GM19099 (cell line): Measurements from ENCODE around the gene EFCAB13.
A peak's percentile ranks its signal among the peaks of the same experiment; 100 is the strongest.

Source experiments
- POLR2A ChIP-seq: IDR thresholded peaks from 3 replicates; pipeline ENCODE4 v1.6.1; 2011; ENCODE audit warnings: low read depth; ENCODE audit not compliant: insufficient read length; ENCODE audit errors: extremely low read depth

Gene EFCAB13

DNA sequence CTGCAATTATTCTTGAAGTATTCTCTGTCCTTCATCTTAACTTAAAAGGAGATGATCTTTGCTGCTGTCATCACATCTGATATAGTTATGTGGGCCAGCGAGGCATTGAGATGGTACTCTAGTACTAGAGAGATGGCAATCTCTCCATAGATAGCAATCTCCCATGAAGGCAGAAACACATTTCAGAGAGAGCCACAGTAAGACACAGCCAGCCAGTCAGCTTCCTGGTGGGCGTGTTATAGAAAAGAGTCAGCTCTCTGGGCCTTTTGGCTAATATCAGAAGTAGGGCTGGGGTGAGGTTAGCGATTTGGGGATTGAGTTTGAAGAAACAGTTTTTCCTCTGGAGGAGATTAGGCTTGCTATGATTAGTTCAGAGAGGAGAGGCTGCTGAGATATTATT, 22.6 kb upstream of the EFCAB13 start:
- no peak for TF ChIP-seq POLR2A

DNA sequence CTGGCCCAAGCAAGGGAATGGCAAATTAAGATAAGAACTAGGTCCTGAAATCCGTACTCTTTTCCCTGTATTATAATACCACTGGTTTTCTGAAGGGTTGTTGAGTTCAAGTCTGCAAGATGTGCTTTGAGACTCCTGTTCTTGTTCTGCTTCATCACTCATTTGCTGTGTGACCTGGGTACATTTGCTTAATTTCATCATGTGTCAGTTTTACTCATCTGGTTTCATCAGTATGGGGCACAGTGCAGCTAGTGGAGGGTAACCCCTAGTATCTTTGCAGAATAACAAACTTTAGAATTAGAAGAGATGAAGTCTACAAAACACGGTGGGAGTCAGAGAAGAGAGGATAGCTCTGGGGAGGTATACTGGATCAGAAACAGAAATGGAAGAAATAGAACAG, 21.9 kb upstream of the EFCAB13 start:
- TF ChIP-seq POLR2A = no peak

DNA sequence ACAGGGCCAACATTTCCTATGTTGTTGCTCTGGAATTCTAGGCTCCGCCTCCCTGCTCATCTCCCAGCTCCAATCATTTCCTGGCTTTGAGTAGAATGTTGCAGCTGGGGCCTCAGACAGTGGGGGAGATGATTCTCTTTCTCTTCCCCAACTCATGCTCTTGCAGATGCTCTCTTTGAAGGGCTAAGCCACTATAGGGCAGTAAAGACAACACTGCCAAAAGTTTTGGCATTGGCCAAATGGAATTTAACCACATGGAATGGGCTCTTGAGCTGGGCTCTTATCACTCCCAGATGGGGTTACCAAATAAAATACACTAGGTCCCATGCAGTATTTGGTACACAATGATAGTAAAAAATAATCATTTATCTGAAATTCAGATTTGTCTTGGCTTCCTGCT, 19.6 kb upstream of the EFCAB13 start:
- no peak for TF ChIP-seq POLR2A

DNA sequence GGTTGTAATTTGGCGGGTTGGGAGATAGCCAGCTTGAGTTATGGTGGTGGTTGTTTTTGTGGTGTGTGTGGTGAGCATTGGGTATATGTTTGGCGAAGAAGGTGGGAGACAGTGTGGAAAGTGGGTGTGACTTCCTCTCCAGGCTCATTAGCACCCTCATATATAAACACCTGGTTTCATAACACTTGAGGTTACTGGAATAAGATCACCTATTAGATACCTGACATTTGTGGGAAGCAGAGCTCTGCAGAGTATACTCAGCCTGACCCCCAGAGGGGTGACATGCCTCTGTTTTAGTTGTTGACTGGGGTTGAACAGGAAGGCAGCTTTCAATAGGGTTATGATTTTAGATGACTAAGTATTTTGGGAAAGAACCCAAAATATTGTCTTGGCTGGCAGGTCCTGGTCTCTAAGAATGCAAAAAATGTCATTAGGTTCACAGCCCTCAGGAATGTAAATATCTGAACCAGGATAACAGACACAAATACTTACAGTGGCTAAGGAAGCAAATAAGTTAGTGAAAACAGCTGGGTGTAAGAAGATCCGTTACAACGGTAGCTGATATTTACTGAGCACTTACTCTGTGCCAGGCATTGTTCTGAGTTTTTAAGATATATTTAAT, 18.3 kb upstream of the EFCAB13 start:
- no peak for TF ChIP-seq POLR2A

DNA sequence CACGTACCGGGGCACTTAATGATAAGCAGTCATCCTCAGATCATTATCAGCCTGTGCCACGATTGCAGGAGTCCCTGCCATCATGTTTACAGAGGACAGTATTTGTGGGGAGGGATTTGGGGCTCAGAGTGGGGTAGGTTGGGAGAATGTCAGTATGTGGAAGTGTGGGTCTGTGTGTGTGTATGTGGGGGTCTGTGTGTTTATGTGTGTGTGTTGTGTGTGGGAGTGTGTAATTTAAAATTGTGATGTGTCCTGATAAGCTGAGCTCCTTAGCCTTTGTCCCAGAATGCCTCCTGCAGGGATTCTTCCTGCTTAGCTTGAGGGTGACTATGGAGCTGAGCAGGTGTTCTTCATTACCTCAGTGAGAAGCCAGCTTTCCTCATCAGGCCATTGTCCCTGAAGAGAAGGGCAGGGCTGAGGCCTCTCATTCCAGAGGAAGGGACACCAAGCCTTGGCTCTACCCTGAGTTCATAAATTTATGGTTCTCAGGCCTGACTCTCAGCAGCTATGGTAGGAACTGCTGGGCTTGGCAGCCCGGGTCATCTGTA, 13.5 kb upstream of the EFCAB13 start:
- no peak for TF ChIP-seq POLR2A

DNA sequence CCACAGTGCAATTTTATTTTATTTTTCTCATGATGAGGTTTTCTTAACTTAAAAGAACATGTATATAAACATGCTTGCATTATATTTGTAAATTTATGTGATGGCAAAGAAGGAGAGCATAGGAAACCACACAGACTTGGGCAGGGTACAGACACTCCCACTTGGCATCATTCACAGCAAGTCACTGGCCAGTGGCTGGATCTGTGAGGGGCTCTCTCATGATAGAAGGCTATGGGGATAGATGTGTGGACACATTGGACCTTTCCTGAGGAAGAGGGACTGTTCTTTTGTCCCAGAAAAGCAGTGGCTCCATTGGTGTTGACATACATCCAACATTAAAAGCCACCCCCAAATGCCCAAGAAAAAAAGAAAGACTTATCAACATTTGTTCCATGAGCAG, 12.3 kb upstream of the EFCAB13 start:
- no peak for TF ChIP-seq POLR2A

DNA sequence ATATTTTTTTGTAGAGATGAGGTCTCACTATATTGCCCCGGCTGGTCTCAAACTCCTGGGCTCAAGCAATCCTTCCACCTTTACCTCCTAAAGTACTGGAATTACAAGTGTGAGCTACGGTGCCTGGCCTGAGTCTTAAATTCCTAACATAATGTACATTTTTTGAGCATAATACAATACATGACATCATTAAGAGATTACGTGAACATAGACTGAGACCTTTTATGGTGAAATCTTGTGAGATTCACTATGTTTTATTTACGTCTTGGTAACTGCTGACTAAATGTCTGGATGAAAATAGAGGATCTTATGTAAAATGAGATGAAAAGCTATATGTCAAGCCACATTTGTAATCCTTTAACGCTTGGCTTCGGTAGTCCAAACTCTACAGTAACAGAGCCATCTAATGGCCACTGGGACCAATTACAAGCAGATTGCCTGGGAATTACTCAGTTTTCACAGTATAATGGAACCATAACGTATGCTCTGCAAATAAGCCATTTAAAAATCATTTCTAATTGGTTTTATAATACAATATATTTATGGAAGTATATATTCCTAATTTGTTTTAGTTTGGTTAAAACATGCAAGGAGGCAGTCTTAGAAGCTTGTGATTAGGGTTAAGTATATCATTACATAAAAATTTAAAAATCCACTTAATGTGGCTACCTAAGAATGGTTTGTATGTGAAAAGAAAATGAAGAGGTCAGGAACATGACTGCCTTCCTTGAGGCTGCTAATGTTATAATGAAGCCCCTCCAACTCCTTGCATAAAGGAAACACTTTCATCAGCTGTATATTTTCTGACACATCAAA, 8.1 kb upstream of the EFCAB13 start:
- TF ChIP-seq POLR2A = no peak

DNA sequence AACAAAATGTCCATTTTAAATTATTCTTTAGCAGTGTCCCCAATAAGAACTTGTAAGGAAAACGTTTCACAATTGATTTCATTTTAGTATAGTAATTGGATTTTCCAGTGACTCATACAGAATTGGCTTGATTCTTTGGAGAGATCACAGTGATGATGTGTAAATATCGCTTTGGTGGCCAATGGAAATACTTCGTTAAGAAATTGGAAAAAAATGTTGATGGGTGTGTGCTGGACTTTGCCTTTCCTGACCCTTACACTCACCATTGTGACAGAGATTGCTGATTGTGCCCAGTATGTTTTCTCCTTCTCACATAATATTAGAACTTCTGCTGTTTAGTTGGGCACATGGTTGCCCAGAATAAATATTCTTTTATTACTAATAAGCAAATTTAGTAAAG, 7.4 kb upstream of the EFCAB13 start:
- TF ChIP-seq POLR2A = no peak

DNA sequence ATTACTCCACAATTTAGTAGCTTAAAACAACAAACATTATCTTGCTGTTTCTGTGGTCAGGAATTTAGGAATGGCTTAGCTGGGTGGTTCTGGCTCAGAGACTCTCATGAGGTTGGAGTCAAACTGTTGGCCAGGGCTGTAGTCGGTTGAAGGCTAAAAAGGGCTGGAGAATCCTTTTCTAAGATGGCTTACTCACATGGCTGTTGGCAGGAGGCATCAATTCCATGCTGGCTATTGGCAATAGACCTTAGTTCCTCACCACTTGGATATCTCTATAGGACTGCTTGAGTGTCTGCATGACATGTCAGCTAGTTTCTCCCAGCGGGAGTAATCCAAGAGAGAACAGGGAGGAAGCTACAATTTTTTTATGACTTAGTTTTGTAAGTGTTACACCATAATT, 6.6 kb upstream of the EFCAB13 start:
- TF ChIP-seq POLR2A = no peak

DNA sequence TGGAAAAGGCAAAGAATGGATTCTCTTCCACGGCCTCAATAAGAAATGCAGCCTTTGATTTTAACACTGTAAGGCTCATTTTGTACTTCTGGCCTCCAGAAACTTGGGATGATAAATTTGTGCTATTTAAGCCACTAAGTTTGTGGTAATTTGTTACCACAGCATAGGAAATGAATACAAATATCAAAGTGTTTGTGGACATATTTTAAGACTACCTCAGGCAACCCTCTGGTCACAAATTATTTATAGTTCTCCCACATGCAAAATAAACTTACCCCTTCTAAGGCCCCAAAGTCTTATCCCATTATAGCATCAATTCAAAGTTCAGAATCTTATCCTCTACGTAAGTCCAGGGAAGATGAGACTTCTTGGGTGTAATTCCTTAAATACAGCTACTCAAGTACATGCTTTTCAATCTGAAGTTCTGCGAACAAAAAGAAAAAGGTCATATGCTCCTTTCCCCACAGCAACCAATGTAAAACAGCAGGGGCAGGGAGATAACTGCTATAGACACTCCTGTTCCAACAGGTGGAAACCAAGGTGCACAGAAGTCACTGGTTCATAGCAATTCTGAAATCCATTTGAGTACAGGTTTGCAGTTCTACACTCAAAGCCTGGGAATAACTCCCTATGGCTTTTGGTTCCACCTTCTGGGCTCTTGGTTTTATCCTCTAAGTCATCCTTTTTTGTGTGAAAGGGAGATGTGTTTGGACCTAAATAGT, 5.4 kb upstream of the EFCAB13 start:
- TF ChIP-seq POLR2A = no peak

DNA sequence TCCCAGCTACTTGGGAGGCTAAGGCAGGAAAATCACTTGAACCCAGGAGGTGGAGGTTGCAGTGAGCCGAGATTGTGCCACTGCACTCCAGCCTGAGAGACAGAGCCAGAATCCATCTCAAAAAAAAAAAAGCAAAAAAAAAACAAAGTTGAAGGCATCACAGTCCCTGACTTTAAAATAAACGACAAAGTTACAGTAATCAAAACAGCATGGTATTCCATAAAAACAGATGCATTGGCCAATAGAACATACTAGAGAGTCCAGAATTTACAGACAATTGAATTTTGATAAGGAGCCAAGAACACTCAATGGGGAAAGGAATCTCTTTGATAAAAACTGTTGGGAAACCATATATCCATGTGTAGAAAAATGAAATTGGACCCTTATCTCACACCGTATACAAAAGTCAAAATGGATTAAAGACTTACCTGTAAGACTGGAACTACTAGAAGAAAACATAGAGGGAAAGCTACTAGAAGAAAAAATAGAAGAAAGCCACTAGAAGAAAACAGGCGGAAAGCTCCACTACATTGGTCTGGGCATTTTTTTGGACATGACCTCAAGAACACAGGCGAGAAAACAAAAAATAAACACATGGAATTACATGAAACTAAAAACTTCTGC, 2.8 kb upstream of the EFCAB13 start:
- TF ChIP-seq POLR2A = no peak

DNA sequence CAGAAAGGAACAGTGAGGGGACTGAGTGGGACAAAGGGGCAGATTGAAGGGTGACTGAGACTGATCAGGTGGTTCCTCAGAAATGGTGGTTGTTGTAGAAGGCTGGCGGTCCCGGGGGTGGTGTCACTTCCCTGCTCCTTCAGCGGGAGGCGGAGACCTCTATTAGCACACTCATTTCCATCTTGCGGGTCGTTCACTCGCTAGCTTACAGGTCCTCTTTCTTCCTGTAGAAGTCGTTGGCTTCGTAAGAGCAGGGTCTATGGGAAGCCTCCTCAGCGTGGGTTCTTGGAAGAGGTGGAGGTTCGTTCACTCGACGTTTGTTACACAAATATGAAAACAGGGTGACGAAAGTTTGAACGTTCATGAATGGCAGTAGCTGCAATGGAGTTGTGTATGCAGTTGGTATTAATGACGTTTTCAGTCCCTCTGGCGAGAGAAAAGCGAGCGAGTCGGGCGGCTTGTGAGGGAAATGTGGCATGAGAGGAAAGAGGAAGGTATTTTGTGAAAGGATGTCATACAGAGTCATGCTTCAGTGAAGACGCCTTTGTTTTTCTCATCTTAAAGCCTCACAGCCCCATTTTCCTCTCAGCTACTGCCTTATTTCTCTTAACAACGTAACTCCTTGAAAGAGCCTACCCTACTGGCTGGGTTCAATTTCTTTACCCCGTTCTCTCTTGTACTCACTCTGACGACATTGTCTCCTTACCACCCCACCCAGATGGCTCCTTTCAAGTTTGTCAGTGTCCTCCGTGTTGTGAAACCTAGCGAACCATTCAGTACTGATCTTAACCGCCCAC, 667 bp downstream of the EFCAB13 start:
- peak; percentile 3 for TF ChIP-seq POLR2A

DNA sequence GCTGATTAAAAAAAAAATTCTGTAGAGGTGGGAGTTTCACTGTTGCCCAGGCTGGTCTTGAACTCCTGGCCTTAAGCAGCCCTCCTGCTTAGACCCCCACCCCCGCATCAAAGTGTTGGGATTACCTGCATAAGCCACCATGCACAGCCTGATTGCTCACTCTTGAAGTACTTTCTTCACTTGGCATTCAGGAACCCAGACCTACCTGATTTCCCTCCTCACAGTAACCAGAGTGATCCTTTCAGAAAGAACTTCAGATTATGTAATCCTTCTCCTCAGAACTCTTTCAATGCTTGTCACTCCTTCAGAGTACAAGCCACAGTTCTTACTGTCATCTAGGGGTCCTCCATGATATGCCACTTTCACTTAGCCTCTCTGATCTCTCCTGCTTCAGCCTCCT, 1.4 kb downstream of the EFCAB13 start:
- TF ChIP-seq POLR2A = no peak

DNA sequence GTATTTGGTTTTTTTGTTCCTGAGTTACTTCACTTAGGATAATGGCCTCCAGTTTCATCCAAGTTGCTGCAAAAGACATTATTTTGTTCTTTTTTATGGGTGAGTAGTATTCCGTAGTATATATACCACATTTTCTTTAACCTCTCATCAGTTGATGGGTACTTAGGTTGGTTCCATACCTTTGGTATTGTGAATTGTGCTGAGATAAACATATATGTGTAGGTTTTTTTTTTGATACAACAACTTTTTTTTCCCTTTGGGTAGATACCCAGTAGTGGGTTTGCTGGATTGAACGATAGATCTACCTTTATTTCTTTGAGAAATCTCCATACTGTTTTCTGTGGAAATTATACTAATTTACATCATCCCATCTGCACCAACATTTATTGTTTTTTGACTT, 6.8 kb downstream of the EFCAB13 start:
- TF ChIP-seq POLR2A = no peak
